ENCODE data around the gene SIK2.
"Not testable (repeated sequence)": the region's sequence is repeated elsewhere in the genome, so short reads cannot be mapped to it uniquely, and the experiment has no call there.

SIK2 gene

GRCh38 chr11:111629499-111629898 lies 27.2 kb downstream of the SIK2 start:
- DNase-seq = no peak

- DNase-seq = no peak
Measured at GRCh38 chr11:111631024-111631665, 28.9 kb downstream of the SIK2 start.

- DNase-seq = no peak
Measured at GRCh38 chr11:111631666-111632039, 29.4 kb downstream of the SIK2 start.

- DNase-seq = no peak
Measured at GRCh38 chr11:111632516-111633220, 30.4 kb downstream of the SIK2 start.

- no peak for DNase-seq
Measured at GRCh38 chr11:111633248-111633647, 31.0 kb downstream of the SIK2 start.

- DNase-seq = no peak
Measured at GRCh38 chr11:111633756-111634362, 31.6 kb downstream of the SIK2 start.

GRCh38 chr11:111634981-111635705 lies 32.9 kb downstream of the SIK2 start:
- no peak for DNase-seq

- no peak for DNase-seq
Measured at GRCh38 chr11:111635706-111636045, 33.4 kb downstream of the SIK2 start.

GRCh38 chr11:111637885-111638284 lies 35.6 kb downstream of the SIK2 start:
- DNase-seq = no peak

GRCh38 chr11:111639226-111639925 lies 37.1 kb downstream of the SIK2 start:
- no peak for DNase-seq

GRCh38 chr11:111641339-111642015 lies 39.2 kb downstream of the SIK2 start:
- DNase-seq = no peak

- DNase-seq = no peak
Measured at GRCh38 chr11:111642542-111642941, 40.3 kb downstream of the SIK2 start.

GRCh38 chr11:111644922-111645321 lies 42.7 kb downstream of the SIK2 start:
- DNase-seq = no peak

- DNase-seq = no peak
Measured at GRCh38 chr11:111645657-111646316, 43.5 kb downstream of the SIK2 start.

GRCh38 chr11:111651336-111651735 lies 49.1 kb downstream of the SIK2 start:
- not testable (repeated sequence) for DNase-seq

- DNase-seq = no peak
Measured at GRCh38 chr11:111652184-111652583, 49.9 kb downstream of the SIK2 start.

GRCh38 chr11:111654601-111655000 lies 52.4 kb downstream of the SIK2 start:
- DNase-seq = no peak

GRCh38 chr11:111655924-111656323 lies 53.7 kb downstream of the SIK2 start:
- DNase-seq = no peak

GRCh38 chr11:111657905-111658304 lies 55.7 kb downstream of the SIK2 start:
- DNase-seq = not testable (repeated sequence)

GRCh38 chr11:111658493-111658892 lies 56.2 kb downstream of the SIK2 start:
- not testable (repeated sequence) for DNase-seq

GRCh38 chr11:111659201-111660115 lies 57.2 kb downstream of the SIK2 start:
- no peak for DNase-seq

Data from NCI-H510A (cell line).